C4-2B (cell line): ENCODE results near the gene SLC13A4.
"Not testable (repeated sequence)": the region's sequence is repeated elsewhere in the genome, so short reads cannot be mapped to it uniquely, and the experiment has no call there.

Experiments
- H3K27ac ChIP-seq: fragments of 450-650 bp; 2 replicates; pipeline ENCODE4 v1.5.1; 2017
- ZFX ChIP-seq: fragments of 450-650 bp; IDR thresholded peaks from 2 replicates; pipeline ENCODE4 v1.6.1; 2017
- TF ChIP-seq, protein P1 (sequence below): fragments of 450-650 bp; conservative IDR thresholded peaks from 2 replicates; pipeline ENCODE4 v1.5.1; 2017; ENCODE audit warnings: mild to moderate bottlenecking

SLC13A4 gene

GRCh38 chr7:135672560-135673359 lies 55.2 kb downstream of the SLC13A4 start:
- H3K27ac ChIP-seq: no peak overlapping the region
- no peak for TF ChIP-seq ZFX
- TF ChIP-seq, protein P1, sequence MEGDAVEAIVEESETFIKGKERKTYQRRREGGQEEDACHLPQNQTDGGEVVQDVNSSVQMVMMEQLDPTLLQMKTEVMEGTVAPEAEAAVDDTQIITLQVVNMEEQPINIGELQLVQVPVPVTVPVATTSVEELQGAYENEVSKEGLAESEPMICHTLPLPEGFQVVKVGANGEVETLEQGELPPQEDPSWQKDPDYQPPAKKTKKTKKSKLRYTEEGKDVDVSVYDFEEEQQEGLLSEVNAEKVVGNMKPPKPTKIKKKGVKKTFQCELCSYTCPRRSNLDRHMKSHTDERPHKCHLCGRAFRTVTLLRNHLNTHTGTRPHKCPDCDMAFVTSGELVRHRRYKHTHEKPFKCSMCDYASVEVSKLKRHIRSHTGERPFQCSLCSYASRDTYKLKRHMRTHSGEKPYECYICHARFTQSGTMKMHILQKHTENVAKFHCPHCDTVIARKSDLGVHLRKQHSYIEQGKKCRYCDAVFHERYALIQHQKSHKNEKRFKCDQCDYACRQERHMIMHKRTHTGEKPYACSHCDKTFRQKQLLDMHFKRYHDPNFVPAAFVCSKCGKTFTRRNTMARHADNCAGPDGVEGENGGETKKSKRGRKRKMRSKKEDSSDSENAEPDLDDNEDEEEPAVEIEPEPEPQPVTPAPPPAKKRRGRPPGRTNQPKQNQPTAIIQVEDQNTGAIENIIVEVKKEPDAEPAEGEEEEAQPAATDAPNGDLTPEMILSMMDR: peak; percentile 95

- no peak overlapping the region for H3K27ac ChIP-seq
- no peak for TF ChIP-seq ZFX
- TF ChIP-seq, protein P1: no peak
Measured at GRCh38 chr7:135670179-135670578, 57.8 kb downstream of the SLC13A4 start.

- TF ChIP-seq ZFX: no peak
- TF ChIP-seq, protein P1: no peak
- no peak overlapping the region for H3K27ac ChIP-seq
Measured at GRCh38 chr7:135669774-135670173, 58.2 kb downstream of the SLC13A4 start.

GRCh38 chr7:135668852-135669395 lies 59.1 kb downstream of the SLC13A4 start:
- H3K27ac ChIP-seq: not testable (repeated sequence)

GRCh38 chr7:135667626-135668025 lies 60.4 kb downstream of the SLC13A4 start:
- not testable (repeated sequence) for H3K27ac ChIP-seq

DNA sequence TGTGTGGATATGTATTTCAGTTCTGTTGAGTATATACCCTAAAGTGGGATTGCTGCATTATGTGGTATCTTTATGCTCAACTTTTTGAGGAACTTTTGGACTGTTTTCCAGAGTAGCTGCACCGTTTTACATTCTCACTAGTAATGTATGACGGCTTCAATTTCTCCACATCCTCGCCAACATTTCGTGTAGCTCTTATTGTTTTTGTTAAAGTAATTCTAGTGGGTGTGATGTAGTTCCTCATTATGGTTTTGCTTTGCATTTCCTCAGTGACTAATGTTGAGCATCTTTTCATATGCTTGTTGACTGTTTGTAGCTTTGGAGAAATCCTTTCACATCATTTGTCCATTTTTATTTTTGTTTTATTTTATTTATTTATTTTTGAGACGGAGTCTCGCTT lies 61.1 kb downstream of the SLC13A4 start:
- TF ChIP-seq, protein P1: no peak
- TF ChIP-seq ZFX: no peak
- no peak overlapping the region for H3K27ac ChIP-seq

DNA sequence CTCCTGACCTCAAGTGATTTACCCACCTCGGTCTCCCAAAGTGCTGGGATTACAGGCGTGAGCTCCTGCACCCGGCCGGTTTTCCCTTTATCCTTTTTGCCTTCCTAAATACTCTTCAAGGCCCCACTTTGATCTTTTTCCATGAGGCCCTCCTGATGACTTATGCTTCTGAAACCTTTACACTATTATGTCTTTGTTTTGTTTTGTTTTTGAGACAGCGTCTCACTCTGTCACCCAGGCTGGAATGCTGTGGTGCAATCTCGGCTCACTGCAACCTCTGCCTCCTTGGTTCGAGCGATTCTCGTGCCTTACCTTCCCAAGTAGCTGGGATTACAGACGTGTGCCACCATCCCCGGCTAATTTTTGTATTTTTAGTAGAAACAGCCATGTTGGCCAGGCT lies 61.8 kb downstream of the SLC13A4 start:
- TF ChIP-seq, protein P1: no peak
- no peak for TF ChIP-seq ZFX
- no peak overlapping the region for H3K27ac ChIP-seq

DNA sequence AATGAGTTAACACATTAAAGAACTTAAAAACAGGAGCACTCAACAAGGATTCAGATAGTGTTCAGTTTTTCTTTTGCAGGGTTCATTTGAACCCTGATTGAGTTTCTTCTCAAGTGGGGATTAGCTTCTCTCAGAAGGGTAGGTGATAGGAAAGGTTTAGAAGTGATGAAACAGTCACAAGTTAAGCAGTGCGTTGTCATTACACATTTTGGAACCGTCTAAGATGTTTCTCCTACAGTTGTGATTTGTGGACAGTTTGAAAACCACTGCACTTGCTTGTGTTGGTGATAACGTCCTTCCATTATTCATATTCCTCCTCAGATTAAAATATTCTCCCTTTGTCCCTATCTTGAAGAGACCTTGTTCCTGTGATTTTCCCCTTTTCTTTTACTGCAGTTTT lies 62.9 kb downstream of the SLC13A4 start:
- TF ChIP-seq, protein P1: no peak
- TF ChIP-seq ZFX: no peak
- H3K27ac ChIP-seq: no peak overlapping the region
